Measurements from ENCODE around the gene SLC25A41. TPM values are rescaled to one million over a fixed set of nuclear protein-coding genes. Genes with fewer than 3 reads are reported as not detected.
A peak's percentile ranks its signal among the peaks of the same experiment; 100 is the strongest.

The SLC25A41 gene
- total and polyA plus RNA-seq, 2 donors (not counting 1 experiment from before 2014, with no cell fraction given): 0.30 to 0.48 TPM

- peak overlapping the region; percentile 90 for H3K4me3 Mint-ChIP-seq
- intact Hi-C loops (cut with micrococcal nuclease): loop anchor here (2.0 kb wide), 2 partner anchors 79 to 313 kb away; partner anchors contain the start of genes RFX2 and TUBB4A
- H3K36me3 ChIP-seq (replicated peaks in 1 of 2; ENCODE audit: control extremely low read depth in 1 of 2, control insufficient read depth in 1 of 2, extremely low read depth in 1 of 2, insufficient read depth in 2 of 2, low read length in 1 of 2): peaks cover 0 to 39% of the 10 kb centered on the region in 2 experiments
- no peaks in the 10 kb centered on the region for H3K27me3 ChIP-seq (replicated peaks in 1 of 4; ENCODE audit: control extremely low read depth in 1 of 4, control insufficient read depth in 3 of 4, insufficient read depth in 4 of 4, low read length in 3 of 4)
- H2AFZ ChIP-seq (ENCODE audit: insufficient read depth, low read depth, low read length, poor library complexity, severe bottlenecking): no peak overlapping the region
- ATAC-seq (ENCODE audit: low read depth) (no peak), DNase-seq (peak; percentile 55)
- H3K27ac Mint-ChIP-seq: peak overlapping the region; percentile 76
- peaks cover 35% of the 10 kb centered on the region for H3K4me1 Mint-ChIP-seq
- peaks cover 0 to 13% (median 0%) of the 10 kb centered on the region in 3 donors for H3K9me3 ChIP-seq (ENCODE audit: control extremely low read depth in 1 of 3, control insufficient read depth in 2 of 3, insufficient read depth in 1 of 3, low read length in 2 of 3)
- H3K4me3 ChIP-seq (ENCODE audit: control extremely low read depth in 1 of 5, extremely low read depth in 1 of 5, insufficient read depth in 1 of 5, low read depth in 2 of 5, low read length in 4 of 5): peak overlapping the region; percentile 62 to 67 (median 66)
- POLR2A ChIA-PET: interaction anchor here (2.9 kb wide), 1 partner anchor 51 kb away, joined by 12 read pairs; the partner anchor contains the start of gene ALKBH7
- TF ChIP-seq EZH2 (IDR thresholded peaks at IDR 0.05; ENCODE audit: borderline replicate concordance, insufficient read depth, low read depth, low read length, poor library complexity, severe bottlenecking): no peak
- TF ChIP-seq CTCF (IDR thresholded peaks at IDR 0.05): no peak
- H3K27ac ChIP-seq (ENCODE audit: low read length in 2 of 2): peak overlapping the region in 1 of 2 donors; percentile 75
- WGBS (ENCODE audit: insufficient coverage): 2% methylated on average over 17 of the region's 20 CpGs
- CTCF ChIA-PET: no interaction called here
- H3K79me2 ChIP-seq (ENCODE audit: control insufficient read depth, insufficient read depth, low read length): peaks cover 42% of the 10 kb centered on the region
- H3K9me3 Mint-ChIP-seq (ENCODE audit: insufficient read depth): no peaks in the 10 kb centered on the region
- H4K20me1 ChIP-seq (ENCODE audit: control insufficient read depth, insufficient read depth, low read length, poor library complexity, severe bottlenecking): peaks cover 55% of the 10 kb centered on the region
- H3K9ac ChIP-seq (ENCODE audit: low read length): peak overlapping the region; percentile 84
- no peaks in the 10 kb centered on the region for H3K27me3 Mint-ChIP-seq
- peak overlapping the region; percentile 98 for H3K4me2 ChIP-seq (replicated peaks; ENCODE audit: low read depth, low read length, poor library complexity, severe bottlenecking)
- peaks cover 26 to 31% of the 10 kb centered on the region in 2 donors for H3K4me1 ChIP-seq (ENCODE audit: control insufficient read depth in 2 of 2, insufficient read depth in 2 of 2, low read length in 2 of 2)
Observed at GRCh38 chr19:6423499-6424194, 9.9 kb downstream of the SLC25A41 start.

All from B cell (primary cell).